Measurements from ENCODE around the gene CACNA2D1.
A peak's percentile ranks its signal among the peaks of the same experiment; 100 is the strongest.

Gene CACNA2D1

DNA sequence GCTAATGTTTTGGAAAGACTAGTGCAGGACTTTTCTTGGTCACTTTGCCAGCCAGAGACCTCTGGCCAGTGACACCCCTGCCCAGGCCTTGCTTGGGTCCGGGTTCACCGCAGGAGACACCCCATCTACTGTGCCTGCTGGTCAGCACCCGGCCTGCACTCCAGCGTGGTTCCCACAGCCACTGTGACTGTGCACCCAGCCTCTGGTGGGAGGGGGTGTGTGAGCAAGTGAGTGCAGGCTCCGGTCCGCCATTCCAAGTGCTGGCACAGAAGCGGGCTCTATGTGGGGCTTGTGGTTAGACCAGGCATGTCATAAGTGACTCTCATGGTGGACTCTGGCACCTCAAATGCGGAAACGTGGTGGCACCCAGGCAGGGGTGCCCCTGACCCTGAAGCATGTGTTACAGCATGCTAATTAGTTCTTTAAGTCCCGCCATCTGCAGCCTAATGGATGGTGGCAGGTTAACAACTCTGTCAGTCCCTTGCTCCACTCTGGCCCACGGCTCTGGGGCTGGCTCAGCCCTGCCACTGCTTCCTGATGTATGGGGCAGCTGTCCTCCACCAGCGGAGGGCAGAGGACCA is 361.8 kb downstream of the CACNA2D1 start:
- DNase-seq: peak; percentile 11

GRCh38 chr7:82080254-82080927 is 363.2 kb downstream of the CACNA2D1 start:
- DNase-seq: no peak

DNA sequence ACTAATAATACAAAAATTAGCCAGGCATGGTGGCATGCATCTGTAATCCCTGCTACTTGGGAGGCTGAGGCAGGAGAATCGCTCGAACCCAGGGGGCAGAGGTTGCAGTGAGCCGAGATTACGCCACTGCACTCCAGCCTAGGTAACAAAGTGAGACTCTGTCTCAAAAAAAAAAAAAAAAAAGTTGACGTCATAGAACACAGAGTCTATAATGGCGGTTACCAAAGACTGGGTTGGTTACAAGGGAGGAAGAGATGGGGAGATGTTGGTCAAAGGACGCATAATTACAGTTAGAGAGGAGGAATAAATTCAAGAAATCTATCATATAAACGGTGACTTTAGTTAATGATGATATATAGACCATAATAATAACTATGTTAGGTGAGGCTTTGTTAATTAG is 364.1 kb downstream of the CACNA2D1 start:
- no peak for DNase-seq

DNA sequence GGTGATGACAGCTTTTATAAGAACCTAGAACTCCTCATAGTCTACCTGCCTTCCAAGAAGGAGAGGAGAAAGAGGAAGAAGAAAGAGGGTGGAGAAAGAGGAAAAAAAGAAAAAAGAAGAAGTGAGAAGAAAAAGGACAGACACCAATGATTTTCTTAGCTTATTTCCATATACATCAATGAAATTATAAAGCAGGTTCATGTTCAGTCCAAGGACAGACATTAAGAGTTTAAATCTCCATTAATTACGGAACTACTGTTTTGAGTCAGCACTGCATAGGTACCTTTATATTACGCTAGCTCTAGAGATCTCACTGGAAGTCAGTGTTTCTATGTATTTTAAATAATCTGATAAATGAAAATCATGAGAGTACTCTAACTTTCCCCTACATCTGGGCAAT is 364.8 kb downstream of the CACNA2D1 start:
- DNase-seq: no peak

DNA sequence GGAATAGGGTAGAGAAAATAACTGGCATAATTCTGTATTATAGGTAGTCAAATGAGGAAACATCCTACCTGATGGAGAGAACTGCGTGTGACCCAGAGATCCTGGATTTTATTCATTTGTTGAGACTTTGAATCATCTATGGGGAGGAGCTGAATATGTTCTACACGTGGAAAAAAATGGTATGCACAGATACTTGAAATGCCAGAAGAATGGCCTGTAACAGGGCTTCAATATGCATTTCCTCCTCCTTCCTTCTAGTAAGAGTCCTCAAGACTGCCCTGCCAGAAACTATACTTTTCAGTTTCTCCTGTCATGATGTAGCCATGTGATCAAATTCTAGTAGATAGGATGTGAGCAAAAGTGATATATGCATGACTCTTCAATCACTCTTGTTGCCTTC is 372.1 kb downstream of the CACNA2D1 start:
- no peak for DNase-seq

- no peak for DNase-seq
Observed at GRCh38 chr7:82067628-82068264, 375.8 kb downstream of the CACNA2D1 start.

DNA sequence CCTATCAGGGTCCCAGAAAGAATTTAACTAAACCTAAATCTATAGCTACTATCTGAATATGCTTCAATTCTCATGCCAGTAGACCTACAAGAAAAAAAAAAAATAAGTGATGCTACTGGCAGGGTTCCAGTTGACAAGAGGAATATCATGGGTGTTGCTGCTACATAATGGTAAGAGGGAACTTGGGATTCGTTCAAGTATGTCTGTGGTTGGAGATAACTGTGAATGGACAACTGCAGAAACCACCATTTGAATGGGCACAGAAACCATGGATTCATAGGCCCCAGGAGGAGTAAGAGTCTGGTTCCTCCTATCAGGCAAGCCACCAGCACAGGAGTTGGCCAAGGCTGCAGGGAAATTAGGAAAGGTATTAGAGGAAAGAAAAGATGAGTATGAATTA is 386.1 kb downstream of the CACNA2D1 start:
- no peak for DNase-seq

GRCh38 chr7:82056282-82056681 is 387.3 kb downstream of the CACNA2D1 start:
- DNase-seq: no peak

DNA sequence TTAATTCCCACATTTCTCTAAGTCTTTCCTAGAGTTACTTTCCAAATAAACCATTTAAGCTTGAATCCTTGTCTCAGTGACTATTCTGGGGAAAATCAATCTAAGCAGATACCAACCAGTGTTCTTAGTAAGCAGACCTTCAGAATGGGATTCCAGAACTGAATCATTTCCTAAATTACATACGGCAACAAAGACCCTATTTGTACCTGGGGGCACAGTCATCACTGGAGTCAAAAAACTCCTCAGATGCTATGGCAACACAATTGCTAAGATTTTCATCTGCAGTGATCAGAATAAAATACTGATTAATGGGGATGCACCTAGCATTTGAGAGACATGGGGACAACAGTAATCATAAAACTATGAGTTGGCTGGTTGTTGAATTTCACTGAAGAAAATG is 389.0 kb downstream of the CACNA2D1 start:
- no peak for DNase-seq

DNA sequence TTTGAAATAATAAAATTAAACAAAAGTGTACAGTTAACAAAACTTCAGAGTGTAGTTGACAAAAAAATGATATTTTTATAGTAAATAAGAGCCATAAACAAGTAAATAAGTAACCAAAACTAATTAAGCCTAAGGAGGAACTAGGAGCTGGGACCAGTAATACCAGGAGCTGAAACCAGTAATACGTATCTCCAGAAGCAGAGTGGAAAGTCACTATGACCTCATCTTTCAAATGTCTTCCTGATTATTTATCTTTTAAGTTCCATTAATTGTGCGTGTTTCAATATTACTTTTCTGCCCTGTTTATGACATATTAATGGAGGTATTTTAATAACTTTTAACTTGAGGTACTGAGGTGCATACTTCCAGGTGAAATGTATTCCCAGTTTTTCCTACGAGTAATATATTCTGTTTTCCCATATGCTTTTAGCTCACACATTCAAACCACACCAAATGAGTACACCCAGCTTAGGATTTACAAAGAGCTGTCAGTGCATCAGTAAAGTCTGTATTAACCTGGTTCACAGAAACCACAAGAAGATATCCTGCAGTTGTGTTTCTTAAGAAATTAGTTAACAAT is 390.0 kb downstream of the CACNA2D1 start:
- no peak for DNase-seq

DNA sequence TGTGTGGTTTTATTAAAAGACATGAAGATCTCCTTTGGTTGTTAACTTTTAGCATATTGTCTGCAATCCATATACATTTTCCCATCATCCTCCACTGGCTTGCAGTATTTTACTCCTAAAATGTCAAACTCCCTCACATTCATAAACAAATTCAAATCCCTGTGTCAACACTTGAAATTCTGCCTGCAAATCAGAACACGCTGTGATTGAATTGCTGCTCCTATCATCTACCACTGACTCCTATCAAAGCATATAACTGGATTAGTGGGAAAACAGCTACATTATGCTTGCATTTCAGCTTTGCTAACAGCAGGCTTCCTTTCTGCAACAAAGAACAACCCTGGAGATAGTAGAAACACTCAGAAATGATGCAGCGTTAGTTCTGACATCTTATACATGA is 392.0 kb downstream of the CACNA2D1 start:
- no peak for DNase-seq

GRCh38 chr7:82050792-82051191 is 392.8 kb downstream of the CACNA2D1 start:
- no peak for DNase-seq

GRCh38 chr7:82049891-82050533 is 393.6 kb downstream of the CACNA2D1 start:
- DNase-seq: no peak

GRCh38 chr7:82049442-82049841 is 394.1 kb downstream of the CACNA2D1 start:
- DNase-seq: no peak

- no peak for DNase-seq
Observed at GRCh38 chr7:82044497-82045080, 399.0 kb downstream of the CACNA2D1 start.

GRCh38 chr7:82039621-82040020 is 404.0 kb downstream of the CACNA2D1 start:
- no peak for DNase-seq

GRCh38 chr7:82036146-82036886 is 407.3 kb downstream of the CACNA2D1 start:
- DNase-seq: no peak

DNA sequence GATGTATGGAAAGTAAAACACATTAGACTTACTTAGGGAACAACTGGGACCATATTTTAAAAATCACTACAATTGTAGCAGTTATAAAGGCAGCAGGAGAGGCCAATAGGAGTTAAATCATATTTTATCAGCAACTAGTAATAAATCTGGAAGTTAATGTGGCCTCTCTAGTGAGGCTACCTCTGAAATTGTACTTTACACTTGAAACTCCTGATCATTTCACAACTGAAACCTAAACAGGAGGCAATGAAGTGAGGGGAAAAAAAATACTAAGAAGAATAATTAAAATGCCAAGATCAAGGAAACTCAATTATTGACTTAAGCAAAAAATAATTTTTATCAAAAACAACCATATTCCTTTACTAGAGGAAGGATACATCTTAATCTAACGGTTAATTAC is 408.1 kb downstream of the CACNA2D1 start:
- DNase-seq: no peak

- no peak for DNase-seq
Observed at GRCh38 chr7:82032901-82033300, 410.7 kb downstream of the CACNA2D1 start.

- DNase-seq: no peak
Observed at GRCh38 chr7:82029236-82029913, 414.2 kb downstream of the CACNA2D1 start.

- no peak for DNase-seq
Observed at GRCh38 chr7:82028097-82028496, 415.5 kb downstream of the CACNA2D1 start.

DNA sequence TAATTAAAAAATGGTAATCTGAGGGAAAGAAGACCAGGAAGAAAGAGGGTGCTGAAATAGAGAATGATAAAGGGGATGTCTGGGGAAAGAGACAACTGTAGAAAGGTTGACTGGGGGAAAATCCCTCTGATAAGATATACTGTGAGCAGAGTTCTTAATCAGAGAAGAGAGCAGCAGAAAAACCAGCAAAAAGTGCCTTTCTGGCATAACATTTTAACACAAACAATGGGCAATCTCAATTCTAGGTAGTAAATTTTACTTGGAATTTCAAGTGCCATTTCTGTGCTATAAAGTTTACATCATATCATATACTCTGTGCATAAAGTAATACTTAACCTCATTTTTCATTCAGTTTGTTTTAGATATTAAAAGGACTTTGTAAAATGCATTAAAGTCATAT is 421.9 kb downstream of the CACNA2D1 start:
- no peak for DNase-seq

Data from NCI-H524 treated with DMSO at 0.1 percent for 48 hours (cell line).